ENCODE measurements around the gene GPRC5C. TPM values are rescaled to one million over a fixed set of nuclear protein-coding genes. Genes with fewer than 3 reads are reported as not detected.

GPRC5C gene
- total and polyA plus RNA-seq, 2 of the 13 experiments (the other 11 are each of a cell fraction or from before 2014, with no cell fraction given): 85.6 to 300 TPM

DNA sequence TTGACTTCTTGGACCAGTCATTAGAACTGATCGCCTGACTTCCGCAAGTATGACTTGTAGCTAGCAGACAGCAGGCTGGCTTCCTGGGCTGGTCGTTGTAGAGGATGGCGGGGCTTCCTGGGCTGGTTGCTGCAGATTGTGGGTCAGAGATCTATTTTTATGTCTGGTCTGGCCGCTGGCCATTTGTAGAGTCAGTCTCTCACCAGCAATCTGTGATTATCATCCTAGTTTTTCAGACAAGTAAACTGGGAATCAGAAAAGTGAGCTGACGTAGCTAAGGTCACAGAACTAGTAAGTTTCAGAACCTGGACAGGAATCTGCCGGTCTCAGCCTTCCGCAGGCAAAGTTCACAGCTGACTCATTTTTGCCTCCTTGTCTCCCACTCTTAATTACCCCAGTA lies 45.5 kb upstream of the GPRC5C start:
- Histone ChIP-seq H4K20me1 (ENCODE audit: insufficient read depth, low read length) (no peaks in the 10 kb centered on the region), H3K4me3 (replicated peaks in 1 of 3; ENCODE audit: insufficient read depth in 1 of 3, low read depth in 2 of 3, low read length in 3 of 3) (no peak overlapping the region), H3K4me1 (ENCODE audit: insufficient read depth, low read length) (peaks cover 14% of the 10 kb centered on the region; the same call in 1 of the 2 replicates), H2AFZ (ENCODE audit: low read length) (no peak overlapping the region), H3K79me2 (ENCODE audit: insufficient read depth, low read length) (no peaks in the 10 kb centered on the region), H3K27ac (ENCODE audit: extremely low read length, insufficient read depth, low read length) (no peak overlapping the region), H3K27me3 (ENCODE audit: control insufficient read depth in 1 of 2, insufficient read depth in 2 of 2, low read length in 2 of 2) (peaks cover 2 to 14% of the 10 kb centered on the region in 2 experiments; a peak in 3 of 5 replicates), H3K4me2 (ENCODE audit: low read depth, low read length) (no peak overlapping the region), H3K9ac (ENCODE audit: insufficient read depth, low read depth, low read length) (no peak overlapping the region), H3K36me3 (replicated peaks in 1 of 2; ENCODE audit: control insufficient read depth in 1 of 2, insufficient read depth in 2 of 2, low read length in 2 of 2) (no peaks in the 10 kb centered on the region), H3K9me3 (ENCODE audit: low read length) (no peaks in the 10 kb centered on the region)
- no peak for DNase-seq (ENCODE audit: low spot score)
- FAIRE-seq: no peak
- BruUV-seq (replicated peaks): no TSS peak
- no peak for TF ChIP-seq CERS6 (CRISPR knock-in tag; IDR thresholded peaks at IDR 0.05)
- TF ChIP-seq ZC3H4 (CRISPR knock-in tag; IDR thresholded peaks at IDR 0.05; ENCODE audit: borderline replicate concordance): no peak
- no peak for TF ChIP-seq FOXJ3 (CRISPR knock-in tag; IDR thresholded peaks at IDR 0.05; ENCODE audit: borderline replicate concordance)
- TF ChIP-seq IRF1 (CRISPR knock-in tag; IDR thresholded peaks at IDR 0.05; ENCODE audit: low read depth): no peak
- no peak for TF ChIP-seq PHB2 (IDR thresholded peaks at IDR 0.05; ENCODE audit: partially characterized antibody)
- TF ChIP-seq, protein P1, sequence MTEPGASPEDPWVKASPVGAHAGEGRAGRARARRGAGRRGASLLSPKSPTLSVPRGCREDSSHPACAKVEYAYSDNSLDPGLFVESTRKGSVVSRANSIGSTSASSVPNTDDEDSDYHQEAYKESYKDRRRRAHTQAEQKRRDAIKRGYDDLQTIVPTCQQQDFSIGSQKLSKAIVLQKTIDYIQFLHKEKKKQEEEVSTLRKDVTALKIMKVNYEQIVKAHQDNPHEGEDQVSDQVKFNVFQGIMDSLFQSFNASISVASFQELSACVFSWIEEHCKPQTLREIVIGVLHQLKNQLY (CRISPR knock-in tag; IDR thresholded peaks at IDR 0.05): no peak
- TF ChIP-seq, protein P2, sequence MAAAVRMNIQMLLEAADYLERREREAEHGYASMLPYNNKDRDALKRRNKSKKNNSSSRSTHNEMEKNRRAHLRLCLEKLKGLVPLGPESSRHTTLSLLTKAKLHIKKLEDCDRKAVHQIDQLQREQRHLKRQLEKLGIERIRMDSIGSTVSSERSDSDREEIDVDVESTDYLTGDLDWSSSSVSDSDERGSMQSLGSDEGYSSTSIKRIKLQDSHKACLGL (CRISPR knock-in tag; IDR thresholded peaks at IDR 0.05): no peak
- TF ChIP-seq ZZZ3 (CRISPR knock-in tag; IDR thresholded peaks at IDR 0.05; ENCODE audit: borderline replicate concordance): no peak
- no peak for TF ChIP-seq DMAP1 (CRISPR knock-in tag; IDR thresholded peaks at IDR 0.05)
- no peak for TF ChIP-seq IRF2 (CRISPR knock-in tag; IDR thresholded peaks at IDR 0.05)
- no peak for TF ChIP-seq E2F1 (CRISPR knock-in tag; IDR thresholded peaks at IDR 0.05)
- TF ChIP-seq IKZF4 (CRISPR knock-in tag; IDR thresholded peaks at IDR 0.05; ENCODE audit: borderline replicate concordance, low read depth, not compliant biosample characterization): no peak
- TF ChIP-seq, protein P3, sequence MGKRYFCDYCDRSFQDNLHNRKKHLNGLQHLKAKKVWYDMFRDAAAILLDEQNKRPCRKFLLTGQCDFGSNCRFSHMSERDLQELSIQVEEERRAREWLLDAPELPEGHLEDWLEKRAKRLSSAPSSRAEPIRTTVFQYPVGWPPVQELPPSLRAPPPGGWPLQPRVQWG (CRISPR knock-in tag; IDR thresholded peaks at IDR 0.05; ENCODE audit: borderline replicate concordance, low read depth): no peak
- TF ChIP-seq ADNP (CRISPR knock-in tag; IDR thresholded peaks at IDR 0.05): no peak
- TF ChIP-seq KDM5A (IDR thresholded peaks at IDR 0.05; ENCODE audit: borderline replicate concordance, low read length): no peak
- no peak for TF ChIP-seq ZNF451 (CRISPR knock-in tag; IDR thresholded peaks at IDR 0.05)
- no peak for TF ChIP-seq NCOA1 (CRISPR knock-in tag; IDR thresholded peaks at IDR 0.05)
- TF ChIP-seq NONO (IDR thresholded peaks at IDR 0.05): no peak
- TF ChIP-seq NONO (CRISPR knock-in tag; conservative IDR thresholded peaks at IDR 0.05): no peak
- intact Hi-C loops (cut with micrococcal nuclease; ENCODE audit: unreplicated experiment) (no loop called here), in situ Hi-C loops (cut with HindIII; ENCODE audit: extremely low pct_ligation_motif_present, low pct_unique_long_range_greater_than_20kb) (no loop called here)
- ChIA-PET POLR2A (no interaction called here), CTCF (ENCODE audit: low intra/inter-chr PET ratio, low total read pairs) (no interaction called here)
- no peak for ATAC-seq
- WGBS (ENCODE audit: low lambda C conversion rate): 50% methylated on average over 8 of the region's 8 CpGs

Measured in HepG2 (cell line).